ENCODE measurements around the gene SEZ6L. TPM values are rescaled to one million over a fixed set of nuclear protein-coding genes. Genes with fewer than 3 reads are reported as not detected.

SEZ6L gene
- total RNA-seq, 4 donors from 2014 or later: 0.14 to 0.16 TPM; not detected in 2

DNA sequence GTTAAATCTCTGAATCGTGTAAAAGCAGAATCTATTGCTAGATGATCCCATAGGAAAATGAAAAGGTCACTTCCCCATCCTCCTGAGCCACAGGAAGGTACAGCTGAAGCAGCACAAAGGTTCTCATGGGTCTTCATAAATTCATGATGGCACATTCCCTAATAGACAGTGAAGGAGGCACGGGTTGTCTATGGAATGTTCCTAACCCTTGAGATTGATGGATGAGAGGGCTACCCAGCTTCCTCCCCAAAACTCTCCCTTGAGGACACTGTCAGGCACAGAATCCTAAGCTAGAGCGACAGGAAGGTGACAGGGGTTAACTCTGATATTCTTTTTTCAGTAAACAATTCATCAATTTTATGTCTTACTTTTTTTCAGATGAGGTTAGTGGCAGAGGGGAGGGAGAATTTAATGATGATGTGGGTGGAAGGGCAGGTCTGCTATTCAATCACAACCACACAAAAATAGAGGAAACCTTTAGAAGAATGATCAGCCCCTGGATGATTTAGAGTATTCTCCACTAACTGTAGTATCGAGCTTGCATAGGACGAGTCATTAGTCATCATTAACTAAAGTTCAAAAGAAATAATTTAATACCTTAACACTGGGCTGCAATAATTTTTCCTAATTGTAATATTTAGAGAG lies 33.1 kb downstream of the SEZ6L start:
- no peak for DNase-seq
- H3K27ac ChIP-seq: no peak overlapping the region
- TF ChIP-seq POLR2AphosphoS5 (IDR thresholded peaks at IDR 0.05) (no peak), POLR2A (IDR thresholded peaks at IDR 0.05) (no peak), EP300 (IDR thresholded peaks at IDR 0.05; ENCODE audit: low read depth) (no peak)
- TF ChIP-seq, protein P1, sequence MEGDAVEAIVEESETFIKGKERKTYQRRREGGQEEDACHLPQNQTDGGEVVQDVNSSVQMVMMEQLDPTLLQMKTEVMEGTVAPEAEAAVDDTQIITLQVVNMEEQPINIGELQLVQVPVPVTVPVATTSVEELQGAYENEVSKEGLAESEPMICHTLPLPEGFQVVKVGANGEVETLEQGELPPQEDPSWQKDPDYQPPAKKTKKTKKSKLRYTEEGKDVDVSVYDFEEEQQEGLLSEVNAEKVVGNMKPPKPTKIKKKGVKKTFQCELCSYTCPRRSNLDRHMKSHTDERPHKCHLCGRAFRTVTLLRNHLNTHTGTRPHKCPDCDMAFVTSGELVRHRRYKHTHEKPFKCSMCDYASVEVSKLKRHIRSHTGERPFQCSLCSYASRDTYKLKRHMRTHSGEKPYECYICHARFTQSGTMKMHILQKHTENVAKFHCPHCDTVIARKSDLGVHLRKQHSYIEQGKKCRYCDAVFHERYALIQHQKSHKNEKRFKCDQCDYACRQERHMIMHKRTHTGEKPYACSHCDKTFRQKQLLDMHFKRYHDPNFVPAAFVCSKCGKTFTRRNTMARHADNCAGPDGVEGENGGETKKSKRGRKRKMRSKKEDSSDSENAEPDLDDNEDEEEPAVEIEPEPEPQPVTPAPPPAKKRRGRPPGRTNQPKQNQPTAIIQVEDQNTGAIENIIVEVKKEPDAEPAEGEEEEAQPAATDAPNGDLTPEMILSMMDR (IDR thresholded peaks at IDR 0.05): no peak
- peaks cover 3% of the 10 kb centered on the region for H3K27me3 ChIP-seq
- intact Hi-C loops (cut with DNase I; ENCODE audit: low total_unique reads): no loop called here
- 58 to 76% methylated on average over 3 to 5 of the region's 5 CpGs for WGBS, 2 donors (ENCODE audit: low coverage in 1 of 2)
- in situ Hi-C loops (cut with MboI; ENCODE audit: low pct_ligation_motif_present in 1 of 4, low pct_unique_long_range_greater_than_20kb in 1 of 4, low sequenced_read_pairs in 3 of 4): no loop called here
- H3K4me3 ChIP-seq: no peak overlapping the region
- no peaks in the 10 kb centered on the region for H3K9me3 ChIP-seq
- H3K36me3 ChIP-seq: no peaks in the 10 kb centered on the region
- H3K4me1 ChIP-seq: no peaks in the 10 kb centered on the region

DNA sequence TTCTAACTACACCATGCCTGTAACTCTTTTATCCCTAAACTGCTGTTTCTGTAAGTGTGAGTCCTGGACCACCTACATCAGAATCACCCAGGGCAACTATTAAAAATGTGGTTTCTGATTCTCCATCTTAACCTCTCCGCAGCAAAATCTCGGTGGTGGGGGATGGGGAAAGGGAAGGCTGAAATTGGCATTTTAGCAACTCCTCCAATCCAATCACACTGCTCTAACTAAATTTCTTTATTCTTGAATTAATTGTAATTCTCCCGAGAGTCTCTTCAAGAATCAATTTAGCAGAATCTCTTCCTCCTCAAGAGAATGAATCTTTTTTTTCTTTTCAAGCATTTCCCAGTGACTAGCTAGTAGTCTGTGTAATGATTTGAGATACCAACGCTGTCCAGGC lies 36.2 kb downstream of the SEZ6L start:
- intact Hi-C loops (cut with DNase I; ENCODE audit: low total_unique reads) (no loop called here), in situ Hi-C loops (cut with MboI; ENCODE audit: low pct_ligation_motif_present in 1 of 4, low pct_unique_long_range_greater_than_20kb in 1 of 4, low sequenced_read_pairs in 3 of 4) (no loop called here)
- H3K27me3 ChIP-seq: peaks cover 3% of the 10 kb centered on the region
- no peak for DNase-seq
- TF ChIP-seq POLR2AphosphoS5 (IDR thresholded peaks at IDR 0.05) (no peak), POLR2A (IDR thresholded peaks at IDR 0.05) (no peak), EP300 (IDR thresholded peaks at IDR 0.05; ENCODE audit: low read depth) (no peak)
- TF ChIP-seq, protein P1 (IDR thresholded peaks at IDR 0.05): no peak
- 67 to 82% methylated on average over 4 of the region's 4 CpGs for WGBS, 2 donors (ENCODE audit: low coverage in 1 of 2)
- no peaks in the 10 kb centered on the region for H3K36me3 ChIP-seq
- no peak overlapping the region for H3K27ac ChIP-seq
- H3K4me1 ChIP-seq: no peaks in the 10 kb centered on the region
- H3K9me3 ChIP-seq: no peaks in the 10 kb centered on the region
- no peak overlapping the region for H3K4me3 ChIP-seq

DNA sequence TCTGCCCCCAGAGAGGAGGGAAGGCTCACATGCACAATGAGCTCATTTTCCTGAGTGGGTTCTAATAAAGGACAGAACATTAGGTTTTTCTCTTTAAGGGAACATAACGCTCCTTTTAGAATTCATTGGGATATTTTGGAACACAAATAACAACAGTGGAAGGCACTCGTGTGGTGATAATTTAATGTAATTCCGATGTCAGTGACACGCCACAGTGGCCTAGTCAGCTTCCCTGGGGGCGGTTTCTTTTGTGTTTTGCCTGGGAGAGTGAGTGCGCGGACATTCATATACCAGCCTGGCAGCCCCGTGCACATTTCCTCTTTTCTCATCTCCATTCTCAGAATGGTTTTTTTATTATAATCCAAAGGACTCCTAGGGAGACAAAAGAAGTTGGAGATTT lies 41.1 kb downstream of the SEZ6L start:
- no peak for DNase-seq
- TF ChIP-seq EP300 (IDR thresholded peaks at IDR 0.05; ENCODE audit: low read depth): no peak
- TF ChIP-seq, protein P1 (IDR thresholded peaks at IDR 0.05): no peak
- no peak for TF ChIP-seq POLR2A (IDR thresholded peaks at IDR 0.05)
- TF ChIP-seq POLR2AphosphoS5 (IDR thresholded peaks at IDR 0.05): no peak
- Histone ChIP-seq H3K9me3 (no peaks in the 10 kb centered on the region), H3K4me3 (no peak overlapping the region), H3K36me3 (no peaks in the 10 kb centered on the region), H3K27me3 (peaks cover 4% of the 10 kb centered on the region), H3K4me1 (no peaks in the 10 kb centered on the region), H3K27ac (no peak overlapping the region)
- intact Hi-C loops (cut with DNase I; ENCODE audit: low total_unique reads) (no loop called here), in situ Hi-C loops (cut with MboI; ENCODE audit: low pct_ligation_motif_present in 1 of 4, low pct_unique_long_range_greater_than_20kb in 1 of 4, low sequenced_read_pairs in 3 of 4) (no loop called here)
- WGBS, 2 donors (ENCODE audit: low coverage in 1 of 2): 78% methylated on average over 5 to 8 of the region's 8 CpGs

DNA sequence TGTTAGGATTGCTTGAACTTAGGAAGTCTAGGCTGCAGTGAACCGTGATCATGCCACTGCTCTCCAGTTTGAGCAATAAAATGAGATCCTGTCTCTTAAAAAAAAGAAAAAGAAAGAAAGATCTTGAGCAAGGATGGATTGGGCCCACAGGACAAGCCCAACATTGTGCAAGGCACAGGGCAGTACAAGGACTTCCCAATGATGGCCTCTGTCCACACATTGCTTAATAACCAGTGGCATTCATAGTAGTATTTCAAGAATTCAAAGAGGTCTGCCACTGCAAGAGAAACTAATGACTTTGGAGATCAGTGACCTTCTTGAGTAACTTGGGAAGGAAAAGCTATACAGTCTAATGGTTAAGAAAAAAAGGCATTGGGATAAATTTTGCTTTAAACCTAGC lies 44.6 kb downstream of the SEZ6L start:
- in situ Hi-C loops (cut with MboI; ENCODE audit: low pct_ligation_motif_present in 1 of 4, low pct_unique_long_range_greater_than_20kb in 1 of 4, low sequenced_read_pairs in 3 of 4) (no loop called here), intact Hi-C loops (cut with DNase I; ENCODE audit: low total_unique reads) (no loop called here)
- WGBS, 2 donors (ENCODE audit: low coverage in 1 of 2): 33 to 38% methylated on average over 1 of the region's 1 CpG

More for the DNA sequence above, 44.6 kb downstream of the SEZ6L start:
- no peak overlapping the region for H3K27ac ChIP-seq
- H3K9me3 ChIP-seq: no peaks in the 10 kb centered on the region
- H3K27me3 ChIP-seq: peaks cover 3% of the 10 kb centered on the region
- DNase-seq: no peak
- H3K4me3 ChIP-seq: no peak overlapping the region
- no peaks in the 10 kb centered on the region for H3K36me3 ChIP-seq
- TF ChIP-seq EP300 (IDR thresholded peaks at IDR 0.05; ENCODE audit: low read depth) (no peak), POLR2A (IDR thresholded peaks at IDR 0.05) (no peak), POLR2AphosphoS5 (IDR thresholded peaks at IDR 0.05) (no peak)
- TF ChIP-seq, protein P1 (IDR thresholded peaks at IDR 0.05): no peak
- no peaks in the 10 kb centered on the region for H3K4me1 ChIP-seq

All from transverse colon (tissue), 4 donors.